HG03575 (cell line): ENCODE measurements around the gene KSR1.
"Not testable (repeated sequence)": the region's sequence is repeated elsewhere in the genome, so short reads cannot be mapped to it uniquely, and the experiment has no call there.

Source experiments
- ATAC-seq: cut with Tn5 transposase; IDR thresholded peaks from one replicate; pipeline ENCODE4 v1.9.1; 2021; ENCODE audit not compliant: unreplicated experiment, insufficient number of reproducible peaks, low FRiP score; ENCODE audit errors: extremely low read depth

KSR1 gene

DNA sequence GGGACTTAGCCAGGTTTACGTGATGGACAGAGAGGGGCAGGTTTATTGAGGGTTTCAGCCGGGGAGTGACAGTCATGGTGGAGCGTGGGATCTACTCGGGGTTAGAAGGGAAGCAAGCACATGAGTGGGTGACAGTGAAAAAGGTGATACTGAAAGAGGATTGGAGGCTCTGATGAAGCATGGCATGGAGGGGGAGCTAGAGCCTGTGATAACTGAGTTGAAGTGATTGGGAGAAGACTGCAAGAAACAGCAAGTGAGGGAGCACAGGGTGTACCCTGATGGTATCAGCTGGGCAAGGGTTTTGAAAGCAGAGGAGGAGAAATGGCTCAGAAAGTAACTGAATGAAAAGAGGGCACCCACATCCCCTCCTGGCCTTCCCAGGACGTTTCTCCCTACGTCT lies 6.7 kb upstream of the KSR1 start:
- ATAC-seq: no peak

DNA sequence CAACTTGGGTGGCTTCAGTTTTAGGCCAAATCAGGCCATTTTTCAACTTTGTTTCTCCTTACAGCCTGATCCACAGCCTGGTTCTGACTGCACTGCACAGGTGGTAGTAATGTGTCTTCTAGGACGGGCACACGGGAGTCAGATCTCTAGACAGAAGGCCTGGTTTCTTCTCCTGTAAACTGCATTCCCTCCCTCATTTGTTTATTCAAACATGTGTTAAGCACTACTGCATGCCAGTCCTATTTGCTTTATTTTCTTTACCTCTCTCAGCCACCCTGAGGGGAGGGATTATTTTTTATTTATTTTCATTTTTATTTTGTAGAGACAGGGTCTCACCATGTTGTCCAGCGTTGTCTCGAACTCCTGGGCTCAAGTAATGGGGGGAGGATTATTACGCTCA lies 6.3 kb upstream of the KSR1 start:
- ATAC-seq: no peak

DNA sequence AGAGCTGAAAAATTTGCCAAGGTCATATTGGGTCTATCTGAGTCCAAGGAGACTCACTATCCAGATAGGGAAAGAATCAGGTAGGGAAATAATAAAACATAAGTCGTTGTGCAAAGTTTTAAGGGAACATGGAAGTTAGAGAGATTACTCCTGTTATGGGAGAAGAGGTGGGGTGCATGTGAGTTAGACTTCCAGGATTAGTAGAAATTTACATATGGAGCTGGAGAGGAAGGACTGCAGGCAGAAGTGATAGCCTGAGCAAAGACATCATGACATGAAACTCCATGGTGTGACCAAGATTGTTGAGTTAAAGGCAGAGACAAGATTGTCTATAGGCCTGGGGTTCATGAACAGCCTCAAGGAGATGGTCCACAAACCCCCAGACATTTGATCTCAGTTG lies 5.8 kb upstream of the KSR1 start:
- no peak for ATAC-seq

DNA sequence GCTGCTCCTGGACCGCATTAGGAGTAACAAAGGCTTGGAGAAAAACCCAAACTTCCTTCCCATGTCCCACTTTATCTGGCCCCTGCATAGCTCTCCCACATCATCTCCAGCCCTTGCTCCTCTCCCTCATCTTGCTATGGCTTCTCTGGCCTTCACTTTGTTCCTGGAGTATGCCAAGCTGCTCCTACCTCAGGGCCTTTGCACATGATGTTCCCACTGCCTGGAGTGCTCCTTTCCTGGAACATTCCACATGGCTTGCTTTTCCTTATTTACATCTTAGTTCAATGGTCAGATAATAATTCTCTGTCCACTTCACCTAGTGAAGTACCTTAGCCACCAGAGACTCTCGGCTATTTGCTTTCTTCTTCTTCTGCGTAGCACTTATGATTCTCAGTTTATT lies 4.3 kb upstream of the KSR1 start:
- ATAC-seq: no peak

DNA sequence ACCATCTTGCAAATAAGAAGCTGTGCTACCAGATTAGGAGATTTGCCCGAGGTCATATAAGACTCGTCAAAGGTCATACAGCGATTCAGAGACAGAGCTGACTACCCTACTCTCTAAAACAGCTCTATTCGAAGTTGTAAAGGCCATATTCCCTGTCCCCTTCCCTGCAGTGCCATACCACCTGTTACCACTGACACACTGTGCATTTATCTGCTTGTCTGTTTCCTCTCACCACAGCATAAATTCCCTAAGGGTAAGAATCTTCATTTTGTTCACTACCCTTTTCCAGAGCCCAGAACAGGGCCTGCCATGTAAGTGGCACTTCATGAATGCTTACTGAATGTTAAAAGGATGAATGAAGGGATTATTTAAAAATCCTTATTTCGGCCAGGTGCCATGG lies 3.4 kb upstream of the KSR1 start:
- no peak for ATAC-seq

DNA sequence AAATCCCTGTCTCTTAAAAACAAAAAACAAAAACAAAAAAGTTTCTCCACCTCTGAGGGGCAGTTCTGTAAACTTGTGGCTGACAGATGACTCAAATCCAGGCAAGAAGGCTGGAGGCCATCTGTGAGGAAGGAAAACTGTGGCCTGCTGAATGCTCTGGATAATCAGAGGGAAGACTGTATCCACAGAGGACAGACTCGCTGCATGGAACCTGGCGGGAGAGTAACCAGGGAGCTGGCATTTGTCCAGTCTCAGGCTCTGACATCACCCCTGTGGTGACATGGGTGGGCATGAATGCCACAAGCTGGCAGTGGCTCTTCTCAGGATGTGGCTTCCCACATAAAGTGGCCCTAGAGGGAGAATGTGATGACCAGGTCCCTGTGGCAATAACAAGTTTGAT lies 2.8 kb upstream of the KSR1 start:
- ATAC-seq: no peak

DNA sequence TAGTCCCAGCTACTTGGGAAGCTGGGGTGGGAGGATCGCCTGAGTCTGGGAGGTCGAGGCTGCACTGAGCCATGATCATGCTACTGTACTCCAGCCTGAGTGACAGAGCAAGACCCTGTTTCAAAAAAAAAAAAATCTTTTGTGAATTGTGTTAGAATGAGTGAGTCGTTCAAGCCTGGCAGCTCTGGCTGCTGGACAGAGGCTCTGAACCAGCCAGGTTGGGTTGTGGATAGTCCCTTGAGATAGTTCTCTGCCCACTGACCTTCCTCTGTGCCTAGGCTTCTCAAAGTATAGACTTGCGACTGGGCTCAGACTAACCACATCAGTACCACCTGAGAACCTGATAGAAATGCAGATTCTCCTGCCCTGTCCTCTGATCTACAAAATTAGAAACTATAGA lies 2.2 kb upstream of the KSR1 start:
- ATAC-seq: no peak

DNA sequence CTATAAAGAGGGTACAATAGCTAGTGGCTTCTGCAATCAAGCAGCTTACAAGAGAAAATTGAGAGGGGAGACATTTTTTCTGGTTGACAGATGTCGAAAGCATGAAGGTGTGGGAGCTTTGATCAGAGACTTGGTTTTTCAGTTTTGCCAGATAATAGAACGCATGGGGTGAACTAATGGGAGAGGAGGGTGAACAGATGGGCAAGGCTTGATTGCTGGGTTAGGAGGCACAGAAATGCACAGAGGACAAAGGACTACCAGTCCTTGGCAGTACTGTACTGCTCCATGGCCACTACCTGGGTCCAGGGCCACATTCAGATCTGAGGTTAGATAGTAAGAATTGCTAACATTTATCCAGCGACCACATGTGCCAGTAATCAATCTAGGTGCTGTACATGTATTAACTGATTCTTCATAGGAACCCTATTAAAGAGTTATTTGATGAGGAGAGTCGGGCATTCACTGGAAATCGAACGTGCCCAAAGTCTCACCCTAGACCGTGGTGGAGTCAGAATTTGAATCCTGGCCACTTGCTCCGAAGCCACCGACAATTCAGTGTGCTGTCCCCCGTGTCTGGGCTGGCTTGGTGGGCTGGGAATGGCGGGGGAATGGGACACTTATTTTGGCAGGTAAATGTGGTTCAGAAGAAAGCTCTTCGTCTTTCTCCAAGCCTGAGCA lies 873 bp upstream of the KSR1 start:
- ATAC-seq: no peak

DNA sequence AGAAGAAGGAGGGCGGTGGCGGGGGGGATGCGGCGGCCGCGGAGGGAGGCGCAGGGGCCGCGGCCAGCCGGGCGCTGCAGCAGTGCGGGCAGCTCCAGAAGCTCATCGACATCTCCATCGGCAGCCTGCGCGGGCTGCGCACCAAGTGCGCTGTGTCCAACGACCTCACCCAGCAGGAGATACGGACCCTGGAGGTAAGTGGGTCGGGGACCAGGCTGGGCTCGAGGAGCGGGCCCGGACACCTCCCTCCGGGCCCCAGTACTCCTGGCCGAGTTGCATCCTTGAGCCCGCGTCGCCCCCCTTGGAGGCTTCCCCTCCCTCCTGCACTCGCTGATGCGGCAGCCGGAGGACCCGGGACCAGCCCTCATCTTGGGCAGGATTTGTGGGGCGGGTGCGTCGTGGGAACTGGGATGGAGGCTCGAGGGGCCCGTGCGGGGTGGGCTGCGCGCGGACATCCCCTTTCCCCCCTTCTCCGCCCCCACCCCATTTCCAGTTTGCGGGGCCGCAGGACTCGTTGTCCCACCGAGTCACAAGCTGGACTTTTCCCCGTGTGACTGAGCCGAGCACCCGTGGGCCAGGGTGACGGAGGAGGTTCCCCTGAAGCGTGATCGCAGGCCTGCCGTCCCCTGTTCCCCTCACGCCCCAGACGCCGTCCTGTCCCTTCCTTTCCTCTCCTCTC lies 572 bp downstream of the KSR1 start:
- ATAC-seq: no peak

DNA sequence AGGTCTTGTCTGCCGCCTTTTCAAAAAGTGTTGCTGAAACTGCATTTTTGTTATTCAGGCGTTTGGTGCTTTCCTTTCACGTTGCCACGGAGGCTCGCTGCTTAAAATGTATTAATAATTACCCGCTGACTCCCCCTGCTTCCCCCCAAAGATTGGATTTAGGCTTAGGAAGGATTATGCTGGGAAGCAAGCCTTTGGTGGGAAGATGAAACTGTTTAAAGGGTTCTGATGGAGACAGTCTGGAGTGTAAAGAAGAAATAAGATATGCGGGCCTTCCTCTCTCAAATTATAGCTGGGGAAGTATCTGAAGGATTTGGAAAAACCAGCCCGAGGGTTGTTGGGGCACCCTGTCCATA lies 1.1 kb downstream of the KSR1 start:
- no peak for ATAC-seq

DNA sequence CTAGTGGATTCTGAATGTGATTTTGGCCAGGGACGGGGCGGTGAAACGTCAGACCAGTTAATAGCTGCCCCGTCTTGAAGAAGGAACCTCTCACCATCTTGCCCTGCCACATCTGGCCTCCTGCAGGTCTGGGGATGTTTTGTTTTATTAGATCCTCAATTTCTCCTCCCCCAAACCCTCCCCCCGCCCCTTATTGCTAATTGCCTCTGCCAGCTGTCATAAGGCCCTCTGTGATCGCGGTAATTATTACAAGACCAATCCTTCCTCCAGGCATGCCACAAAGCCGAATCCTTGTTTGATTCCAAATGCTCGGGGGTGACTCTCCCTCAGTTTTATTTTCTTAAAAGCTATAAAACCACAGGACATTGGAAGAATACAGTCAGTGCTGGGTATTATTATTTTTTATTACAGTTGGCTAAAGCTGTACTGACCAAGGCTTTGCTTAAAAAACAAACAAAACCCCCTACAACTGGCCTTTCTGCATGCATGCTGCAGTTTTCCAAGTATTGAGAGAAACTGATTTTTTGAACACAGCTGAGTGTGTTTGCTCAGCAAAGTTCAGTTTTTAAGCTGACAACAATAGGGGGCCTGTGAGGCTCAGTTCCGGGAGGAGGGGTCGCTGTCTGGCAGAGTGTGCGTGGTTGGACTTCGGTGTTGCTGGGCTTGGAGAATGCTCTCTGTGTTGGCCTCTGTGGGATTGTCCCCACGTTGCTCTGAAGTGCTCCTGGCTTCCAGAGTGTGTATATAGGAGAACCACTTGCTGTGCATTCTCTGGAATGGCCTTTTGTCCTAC lies 1.7 kb downstream of the KSR1 start:
- ATAC-seq: no peak

DNA sequence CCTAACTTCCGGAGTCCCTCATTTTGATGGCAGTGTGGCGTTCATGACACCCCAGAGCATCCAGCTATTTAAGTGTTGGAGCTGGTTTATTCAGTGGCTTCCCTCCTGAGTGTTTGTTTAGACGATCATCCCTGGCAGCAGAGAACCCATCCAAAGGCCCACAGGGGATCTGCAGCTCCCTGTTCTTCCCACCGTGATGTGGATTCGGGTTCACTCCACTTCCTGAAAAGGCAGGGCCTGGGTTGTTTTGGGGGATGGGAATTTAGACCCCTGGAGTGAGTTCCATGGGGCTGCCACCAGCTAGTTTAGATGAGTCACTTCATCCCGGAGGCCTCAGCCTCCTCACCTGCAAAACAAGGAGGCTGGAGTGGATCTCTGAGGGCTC lies 2.3 kb downstream of the KSR1 start:
- no peak for ATAC-seq

DNA sequence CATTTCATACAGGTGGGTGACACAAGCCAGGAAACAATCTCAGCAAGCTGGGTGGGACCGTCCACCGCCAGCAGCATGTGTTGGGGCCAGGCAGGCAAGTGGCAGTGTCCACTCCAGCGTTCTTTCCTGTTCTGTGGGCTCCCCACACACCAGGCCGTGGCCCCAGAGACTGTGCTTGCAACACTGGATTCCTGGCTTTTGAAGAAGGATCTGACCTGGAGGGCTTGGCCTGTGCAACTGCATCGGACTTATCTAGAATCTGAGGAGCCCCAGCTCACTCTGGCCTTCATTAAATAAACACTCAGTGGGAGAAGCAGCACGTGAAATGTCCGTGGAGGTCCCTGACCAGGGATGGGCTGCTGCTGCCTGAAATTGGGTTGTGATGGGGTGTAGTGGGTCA lies 3.2 kb downstream of the KSR1 start:
- ATAC-seq: no peak

DNA sequence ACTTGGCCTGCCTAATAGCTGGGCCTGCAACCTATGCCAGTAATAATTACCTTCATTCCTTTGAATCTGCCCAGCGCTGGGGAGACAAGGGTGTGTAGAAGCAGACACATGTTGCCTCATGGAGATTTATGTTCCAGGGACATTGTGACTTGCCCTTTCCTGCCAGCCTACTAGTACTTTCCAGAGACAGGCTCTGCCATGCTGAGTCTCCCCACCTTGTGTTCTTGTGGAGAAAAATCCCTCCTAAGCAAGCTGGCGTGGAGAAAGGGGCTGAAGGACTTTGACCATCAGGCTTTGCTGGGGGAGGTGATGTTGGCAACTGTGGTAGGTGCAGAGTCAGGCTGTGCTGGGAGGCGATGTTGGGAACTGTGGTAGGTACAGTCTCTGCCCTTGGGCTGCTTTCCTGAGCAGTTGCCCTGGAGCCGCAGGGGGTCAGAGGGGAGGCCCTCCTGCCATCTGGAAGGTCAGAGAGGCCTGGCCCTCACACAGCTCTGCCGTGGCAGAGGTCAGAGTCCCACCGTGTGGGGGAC lies 4.0 kb downstream of the KSR1 start:
- no peak for ATAC-seq

DNA sequence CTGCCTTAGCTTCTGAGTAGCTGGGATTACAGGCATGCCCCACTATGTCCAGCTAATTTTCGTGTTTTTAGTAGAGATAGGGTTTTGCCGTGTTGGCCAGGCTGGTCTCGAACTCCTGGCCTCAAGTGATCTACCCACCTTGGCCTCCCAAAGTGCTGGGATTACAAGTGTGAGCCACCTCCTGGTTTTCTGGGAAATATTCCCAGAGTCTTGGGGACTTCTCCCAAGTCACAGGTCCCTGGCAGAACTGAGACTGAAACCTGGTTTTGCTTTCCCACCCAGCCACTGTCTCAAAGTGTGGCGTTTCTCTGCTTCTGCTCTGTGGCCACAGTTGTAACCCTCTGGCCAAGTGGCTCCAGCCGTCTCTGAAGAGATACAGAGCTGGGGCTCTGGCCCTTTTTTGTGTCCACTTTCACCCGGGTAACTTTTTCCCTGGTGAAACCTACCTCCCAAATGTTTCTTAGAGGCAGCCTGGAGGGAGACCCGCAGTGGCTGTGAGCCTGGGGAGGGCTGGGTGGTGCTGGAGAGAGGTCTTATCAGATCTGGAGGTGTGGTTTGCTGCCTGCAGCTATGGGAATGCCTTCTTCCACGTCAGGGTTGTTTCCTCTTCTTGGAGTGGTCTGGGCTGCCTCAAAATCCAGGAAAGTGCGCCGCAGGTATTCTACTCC lies 5.1 kb downstream of the KSR1 start:
- no peak for ATAC-seq

DNA sequence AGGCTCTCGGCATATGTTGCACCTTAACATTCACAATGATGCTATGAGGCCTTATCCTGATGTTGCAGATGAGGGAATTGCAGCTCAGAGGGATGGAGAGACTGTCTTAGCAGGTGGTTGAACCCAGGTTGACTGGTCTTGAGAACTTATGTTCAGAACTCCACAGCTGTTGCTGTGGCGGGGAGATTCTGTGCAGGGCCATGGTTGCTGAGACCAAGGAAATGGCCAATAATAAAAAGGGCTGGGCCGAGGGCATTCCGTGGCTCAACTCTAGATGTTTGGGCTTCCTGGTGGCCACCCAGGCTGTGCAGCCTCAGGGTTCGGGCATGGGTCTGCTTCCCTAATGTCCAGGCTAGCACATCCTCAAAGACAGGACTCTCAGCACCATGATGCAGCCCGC lies 5.9 kb downstream of the KSR1 start:
- ATAC-seq: no peak

DNA sequence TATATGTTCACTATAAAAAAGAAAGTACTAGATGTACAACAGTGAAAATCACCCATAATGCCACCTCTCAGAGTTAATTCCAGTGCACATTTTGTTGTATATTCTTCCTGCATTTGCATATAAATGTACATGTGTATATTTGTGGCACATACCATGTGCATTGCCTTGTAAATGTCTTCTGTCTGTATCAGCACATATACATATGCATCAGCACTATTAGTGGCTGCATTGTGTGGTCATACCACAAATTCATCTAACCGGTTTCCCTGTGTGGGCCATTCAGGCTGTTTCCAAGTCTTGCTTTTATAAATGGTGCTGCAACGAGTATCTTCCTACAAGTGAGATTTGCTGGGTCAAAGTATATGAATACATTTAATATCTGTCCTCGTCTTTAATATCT lies 6.5 kb downstream of the KSR1 start:
- no peak for ATAC-seq

DNA sequence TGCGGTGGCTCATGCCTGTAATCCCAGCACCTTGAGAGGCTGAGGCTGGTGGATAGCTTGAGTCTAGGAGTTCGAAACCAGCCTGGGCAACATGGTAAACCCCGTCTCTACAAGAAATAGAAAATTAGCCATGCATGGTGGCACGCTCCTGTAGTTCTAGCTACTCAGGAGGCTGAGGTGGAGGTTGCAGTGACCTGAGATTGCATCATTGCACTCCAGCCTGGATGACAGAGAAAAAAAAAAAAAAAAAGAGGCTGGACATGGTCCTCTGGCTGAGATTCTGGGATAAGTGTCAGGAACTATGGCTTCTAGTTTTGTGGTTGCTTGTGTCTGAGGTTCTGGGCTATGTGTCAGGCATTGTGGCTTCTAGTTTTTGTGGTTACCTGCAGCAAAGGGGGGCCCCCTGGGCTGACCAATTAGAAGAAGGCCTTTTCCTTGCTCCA lies 7.0 kb downstream of the KSR1 start:
- ATAC-seq: no peak

DNA sequence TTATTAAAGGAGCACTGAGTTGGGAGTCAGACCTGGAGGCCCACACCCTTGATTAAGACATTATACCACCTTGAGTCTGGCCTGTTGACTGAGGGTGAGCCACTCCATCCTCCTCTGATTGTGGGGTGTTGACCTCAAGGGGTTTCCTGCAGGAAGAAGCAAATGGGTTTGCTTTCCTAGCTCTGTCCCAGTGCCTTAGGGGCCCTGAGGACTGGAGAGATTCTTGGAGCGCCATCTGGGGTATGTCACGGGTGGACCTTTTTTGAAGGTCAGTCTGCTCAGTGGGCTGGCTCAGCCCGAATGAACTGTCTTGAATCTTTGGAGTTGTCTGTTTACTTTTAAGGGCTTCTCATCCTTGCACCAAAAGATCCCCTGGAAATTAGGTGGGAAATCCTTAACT lies 7.8 kb downstream of the KSR1 start:
- ATAC-seq: not testable (repeated sequence)

DNA sequence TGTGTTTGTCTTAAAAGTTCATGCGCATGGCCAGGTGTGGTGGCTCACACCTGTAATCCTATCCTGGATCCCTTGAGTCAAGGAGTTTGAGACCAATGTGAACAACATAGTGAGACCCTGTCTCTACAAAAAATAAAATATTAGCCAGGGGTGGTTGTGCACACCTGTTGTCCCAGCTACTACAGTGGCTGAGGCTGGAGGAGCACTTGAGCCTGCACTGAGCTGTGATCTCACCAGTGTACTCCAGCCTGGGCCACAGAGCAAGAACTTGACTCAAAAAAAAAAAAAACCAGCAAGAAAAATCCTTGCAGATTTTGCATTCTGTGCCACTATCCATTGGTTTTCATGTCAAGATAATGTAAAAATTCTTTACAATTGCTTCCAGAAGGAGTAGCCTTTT lies 8.2 kb downstream of the KSR1 start:
- ATAC-seq: no peak
